Vagina (tissue), 2 donors: ENCODE measurements around the gene IGFBP2. TPM values are rescaled to one million over a fixed set of nuclear protein-coding genes. Genes with fewer than 3 reads are reported as not detected.

Source experiments
- DNase-seq, 2 donors: peaks; one replicate each; pipeline ENCODE4 v3.0.0-alpha.2; 2017; ENCODE audit errors: extremely low spot score in 2 of 2
- H3K27ac ChIP-seq: fragments of 200-600 bp; sonication (generic); one replicate; pipeline ENCODE4 v1.5.1; 2019
- H3K27me3 ChIP-seq: fragments of 200-600 bp; sonication (generic); one replicate; pipeline ENCODE4 v1.5.1; 2019
- H3K36me3 ChIP-seq, 2 donors: fragments of 200-600 bp; sonication (generic); one replicate each; pipeline ENCODE4 v1.5.1; 2017 to 2019
- H3K4me1 ChIP-seq: fragments of 200-600 bp; sonication (generic); one replicate; pipeline ENCODE4 v1.5.1; 2019
- H3K4me3 ChIP-seq, 2 donors: fragments of 200-600 bp; sonication (generic); 1 replicate in 1 of 2; 2 replicates in 1 of 2; pipeline ENCODE4 v1.5.1; 2016 to 2019
- H3K9me3 ChIP-seq: fragments of 200-600 bp; sonication (generic); one replicate; pipeline ENCODE4 v1.5.1; 2019
- POLR2A ChIP-seq, 2 donors: fragments of 450-650 bp; IDR thresholded peaks; one replicate each; pipeline ENCODE4 v1.6.1; 2017; ENCODE audit warnings: antibody characterized with exemption in 2 of 2, mild to moderate bottlenecking in 2 of 2, moderate library complexity in 2 of 2
- POLR2AphosphoS5 ChIP-seq, 2 donors: sonication (generic); formaldehyde crosslinking; IDR thresholded peaks; one replicate each; pipeline ENCODE4 v1.9.0; 2017; ENCODE audit warnings: antibody characterized with exemption in 2 of 2, mild to moderate bottlenecking in 2 of 2, low read depth in 1 of 2; ENCODE audit not compliant: insufficient read depth in 1 of 2
- intact Hi-C: fragments of 100-400 bp; cut with DNase I; formaldehyde crosslinking; loops from one replicate; pipeline ENCODE4 v1.15.1; 2023
- total RNA-seq: library from RNA; depleted of rRNA; stranded (reverse); fragments of >200 nt; gene quantifications from one replicate; pipeline ENCODE4 v1.2.3, GENCODE V29; 2016
- TF ChIP-seq, protein P1 (sequence below), 3 experiments: fragments of 450-650 bp in 2 of 3; fragments of 200-600 bp in 1 of 3; sonication (generic) in 1 of 3; IDR thresholded peaks; one replicate each; pipeline ENCODE4 v1.5.1; 2017 to 2019; ENCODE audit warnings: antibody characterized with exemption in 3 of 3, mild to moderate bottlenecking in 2 of 3, moderate library complexity in 2 of 3

The IGFBP2 gene
- total RNA-seq, 1 donor from 2014 or later = 82.7 TPM

DNA sequence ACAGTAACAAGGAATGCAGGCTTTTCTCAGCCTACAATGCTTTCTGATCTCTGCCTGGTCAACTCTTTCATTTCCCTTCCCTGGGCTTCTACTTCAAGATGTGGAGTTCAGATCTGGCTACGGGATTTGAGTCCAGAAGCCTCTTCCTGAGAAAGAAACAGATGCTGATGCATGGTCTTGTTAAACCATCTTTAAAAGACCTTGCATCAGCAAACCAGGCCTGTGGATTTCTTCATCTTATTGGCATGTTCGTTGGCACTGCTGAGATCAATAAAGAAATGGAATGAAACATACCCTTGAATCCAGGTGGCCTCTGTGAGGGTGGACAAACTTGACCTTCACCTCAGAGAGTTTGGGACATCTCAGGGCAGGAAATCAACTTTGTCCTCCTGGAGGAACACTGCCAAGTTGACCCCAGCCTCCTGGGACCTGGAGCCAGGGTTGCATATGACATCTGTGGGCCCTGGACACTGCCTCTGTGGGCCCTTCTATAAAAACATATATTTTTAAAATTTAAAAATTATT, 21.4 kb downstream of the IGFBP2 start:
- H3K4me3 ChIP-seq = no peak overlapping the region
- no peak overlapping the region for H3K27ac ChIP-seq
- no peaks in the 10 kb centered on the region for H3K9me3 ChIP-seq
- no peak for DNase-seq
- H3K27me3 ChIP-seq = no peaks in the 10 kb centered on the region
- H3K4me1 ChIP-seq = peaks cover 30% of the 10 kb centered on the region
- intact Hi-C loops = no loop called here
- TF ChIP-seq, protein P1, sequence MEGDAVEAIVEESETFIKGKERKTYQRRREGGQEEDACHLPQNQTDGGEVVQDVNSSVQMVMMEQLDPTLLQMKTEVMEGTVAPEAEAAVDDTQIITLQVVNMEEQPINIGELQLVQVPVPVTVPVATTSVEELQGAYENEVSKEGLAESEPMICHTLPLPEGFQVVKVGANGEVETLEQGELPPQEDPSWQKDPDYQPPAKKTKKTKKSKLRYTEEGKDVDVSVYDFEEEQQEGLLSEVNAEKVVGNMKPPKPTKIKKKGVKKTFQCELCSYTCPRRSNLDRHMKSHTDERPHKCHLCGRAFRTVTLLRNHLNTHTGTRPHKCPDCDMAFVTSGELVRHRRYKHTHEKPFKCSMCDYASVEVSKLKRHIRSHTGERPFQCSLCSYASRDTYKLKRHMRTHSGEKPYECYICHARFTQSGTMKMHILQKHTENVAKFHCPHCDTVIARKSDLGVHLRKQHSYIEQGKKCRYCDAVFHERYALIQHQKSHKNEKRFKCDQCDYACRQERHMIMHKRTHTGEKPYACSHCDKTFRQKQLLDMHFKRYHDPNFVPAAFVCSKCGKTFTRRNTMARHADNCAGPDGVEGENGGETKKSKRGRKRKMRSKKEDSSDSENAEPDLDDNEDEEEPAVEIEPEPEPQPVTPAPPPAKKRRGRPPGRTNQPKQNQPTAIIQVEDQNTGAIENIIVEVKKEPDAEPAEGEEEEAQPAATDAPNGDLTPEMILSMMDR (IDR thresholded peaks at IDR 0.05) = no peak
- TF ChIP-seq POLR2AphosphoS5 (IDR thresholded peaks at IDR 0.05; ENCODE audit: insufficient read depth in 1 of 2, low read depth in 1 of 2) (no peak), POLR2A (IDR thresholded peaks at IDR 0.05) (no peak)
- no peaks in the 10 kb centered on the region for H3K36me3 ChIP-seq

- intact Hi-C loops = no loop called here
- no peak overlapping the region for H3K27ac ChIP-seq
- no peaks in the 10 kb centered on the region for H3K9me3 ChIP-seq
- no peak overlapping the region for H3K4me3 ChIP-seq
- DNase-seq = no peak
- no peak for TF ChIP-seq POLR2A (IDR thresholded peaks at IDR 0.05)
- TF ChIP-seq, protein P1 (IDR thresholded peaks at IDR 0.05) = no peak
- no peak for TF ChIP-seq POLR2AphosphoS5 (IDR thresholded peaks at IDR 0.05; ENCODE audit: insufficient read depth in 1 of 2, low read depth in 1 of 2)
- H3K36me3 ChIP-seq = no peaks in the 10 kb centered on the region
- no peaks in the 10 kb centered on the region for H3K27me3 ChIP-seq
- peaks cover 27% of the 10 kb centered on the region for H3K4me1 ChIP-seq
Observed at GRCh38 chr2:216657086-216657855, 24.1 kb downstream of the IGFBP2 start.

GRCh38 chr2:216657980-216658379, 24.8 kb downstream of the IGFBP2 start:
- H3K9me3 ChIP-seq = no peaks in the 10 kb centered on the region
- TF ChIP-seq POLR2A (IDR thresholded peaks at IDR 0.05) (no peak), POLR2AphosphoS5 (IDR thresholded peaks at IDR 0.05; ENCODE audit: insufficient read depth in 1 of 2, low read depth in 1 of 2) (no peak)
- TF ChIP-seq, protein P1 (IDR thresholded peaks at IDR 0.05) = no peak
- H3K4me1 ChIP-seq = peaks cover 27% of the 10 kb centered on the region
- H3K4me3 ChIP-seq = no peak overlapping the region
- no peaks in the 10 kb centered on the region for H3K27me3 ChIP-seq
- no peak for DNase-seq
- no peak overlapping the region for H3K27ac ChIP-seq
- intact Hi-C loops = no loop called here
- H3K36me3 ChIP-seq = no peaks in the 10 kb centered on the region

DNA sequence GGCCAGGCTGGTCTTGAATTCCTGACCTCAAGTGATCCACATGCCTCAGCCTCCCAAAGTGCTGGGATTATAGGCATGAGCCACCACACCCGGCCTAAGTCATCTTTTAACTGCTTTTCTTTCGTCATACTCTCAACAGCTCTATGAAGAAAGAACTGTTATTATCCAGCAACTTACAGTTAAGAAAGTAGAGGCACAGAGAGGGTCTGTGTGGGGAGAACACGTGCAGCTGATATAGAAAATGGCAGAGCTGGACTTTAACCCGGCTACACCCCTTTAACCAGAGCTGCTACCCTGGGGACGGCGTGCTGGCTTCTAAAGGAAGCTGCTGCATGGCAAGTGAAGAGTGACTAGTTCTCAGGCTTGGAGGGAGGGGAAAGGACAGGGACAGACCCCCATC, 25.5 kb downstream of the IGFBP2 start:
- no peak overlapping the region for H3K4me3 ChIP-seq
- intact Hi-C loops = no loop called here
- no peak overlapping the region for H3K27ac ChIP-seq

More for the DNA sequence above, 25.5 kb downstream of the IGFBP2 start:
- TF ChIP-seq POLR2A (IDR thresholded peaks at IDR 0.05) (no peak), POLR2AphosphoS5 (IDR thresholded peaks at IDR 0.05; ENCODE audit: insufficient read depth in 1 of 2, low read depth in 1 of 2) (no peak)
- TF ChIP-seq, protein P1 (IDR thresholded peaks at IDR 0.05) = no peak
- DNase-seq = no peak
- H3K9me3 ChIP-seq = no peaks in the 10 kb centered on the region
- no peaks in the 10 kb centered on the region for H3K36me3 ChIP-seq
- H3K4me1 ChIP-seq = peaks cover 27% of the 10 kb centered on the region
- no peaks in the 10 kb centered on the region for H3K27me3 ChIP-seq
